HG03457 (cell line): Measurements from ENCODE around the gene TNFAIP6.
A peak's percentile ranks its signal among the peaks of the same experiment; 100 is the strongest.

Experiments used
- ATAC-seq: cut with Tn5 transposase; IDR thresholded peaks from one replicate; pipeline ENCODE4 v1.9.1; 2021; ENCODE audit warnings: moderate number of reproducible peaks; ENCODE audit not compliant: unreplicated experiment

The TNFAIP6 gene

GRCh38 chr2:151359768-151360461 is 2.5 kb downstream of the TNFAIP6 start:
- ATAC-seq, result no peak

GRCh38 chr2:151361674-151362370 is 4.4 kb downstream of the TNFAIP6 start:
- no peak for ATAC-seq

GRCh38 chr2:151363709-151364108 is 6.3 kb downstream of the TNFAIP6 start:
- ATAC-seq, result peak; percentile 80

- ATAC-seq, result no peak
Measured at GRCh38 chr2:151367571-151367970, 10.2 kb downstream of the TNFAIP6 start.

- peak; percentile 96 for ATAC-seq
Measured at GRCh38 chr2:151374436-151374835, 17.0 kb downstream of the TNFAIP6 start.

GRCh38 chr2:151379169-151379568 is 21.8 kb downstream of the TNFAIP6 start:
- no peak for ATAC-seq

GRCh38 chr2:151380580-151381235 is 23.3 kb downstream of the TNFAIP6 start:
- no peak for ATAC-seq

- no peak for ATAC-seq
Measured at GRCh38 chr2:151381266-151381665, 23.9 kb downstream of the TNFAIP6 start.

- ATAC-seq, result no peak
Measured at GRCh38 chr2:151388011-151388410, 30.6 kb downstream of the TNFAIP6 start.

GRCh38 chr2:151391436-151391835 is 34.0 kb downstream of the TNFAIP6 start:
- ATAC-seq, result no peak

- no peak for ATAC-seq
Measured at GRCh38 chr2:151394509-151394908, 37.1 kb downstream of the TNFAIP6 start.

GRCh38 chr2:151395509-151396374 is 38.4 kb downstream of the TNFAIP6 start:
- no peak for ATAC-seq

- no peak for ATAC-seq
Measured at GRCh38 chr2:151399981-151400380, 42.6 kb downstream of the TNFAIP6 start.

- ATAC-seq, result no peak
Measured at GRCh38 chr2:151401149-151401548, 43.8 kb downstream of the TNFAIP6 start.

GRCh38 chr2:151403914-151404313 is 46.5 kb downstream of the TNFAIP6 start:
- no peak for ATAC-seq

GRCh38 chr2:151405376-151405775 is 48.0 kb downstream of the TNFAIP6 start:
- ATAC-seq, result no peak

- ATAC-seq, result no peak
Measured at GRCh38 chr2:151407281-151407680, 49.9 kb downstream of the TNFAIP6 start.

- ATAC-seq, result no peak
Measured at GRCh38 chr2:151408788-151409600, 51.6 kb downstream of the TNFAIP6 start.

- ATAC-seq, result peak; percentile 87
Measured at GRCh38 chr2:151409601-151410484, 52.5 kb downstream of the TNFAIP6 start, which contains the start of gene RIF1. RIF1 (plus strand) TSS chr2:151409902; CDS start chr2:151410424, 522 bp downstream.
